ENCODE results near the gene DLEC1. TPM values are rescaled to one million over a fixed set of nuclear protein-coding genes. Genes with fewer than 3 reads are reported as not detected.

The DLEC1 gene
- total and polyA plus RNA-seq, 2 experiments from 2014 or later, result 0.31 to 0.66 TPM

- H3K27me3 ChIP-seq (ENCODE audit: insufficient read depth), result peaks cover 5% of the 10 kb centered on the region
- no peak overlapping the region for H2AFZ ChIP-seq
- H3K36me3 ChIP-seq (ENCODE audit: insufficient read depth), result no peaks in the 10 kb centered on the region; the same call in 1 of the 2 replicates
- no peaks in the 10 kb centered on the region for H3F3A ChIP-seq (replicated peaks; ENCODE audit: low read depth)
- no peak overlapping the region for H3K27ac ChIP-seq (ENCODE audit: low read depth)
- H3K4me1 ChIP-seq (ENCODE audit: insufficient read depth), result no peaks in the 10 kb centered on the region
- H3K4me3 ChIP-seq, result no peak overlapping the region
- no peaks in the 10 kb centered on the region for H3K79me2 ChIP-seq (replicated peaks; ENCODE audit: insufficient read depth)
- DNase-seq (ENCODE audit: low spot score) (no peak), ATAC-seq (no peak)
- Mint-ChIP-seq H3K4me1 (no peaks in the 10 kb centered on the region), H3K27me3 (ENCODE audit: insufficient read depth, low read depth, poor library complexity) (no peaks in the 10 kb centered on the region), H3K4me3 (no peak overlapping the region), H3K36me3 (ENCODE audit: low read depth) (no peaks in the 10 kb centered on the region), H3K27ac (no peak overlapping the region), H3K9me3 (peaks cover 3% of the 10 kb centered on the region; the same call in 1 of the 3 replicates)
- H3K9me2 ChIP-seq (ENCODE audit: insufficient read depth), result no peaks in the 10 kb centered on the region
- TF ChIP-seq CTCF (conservative IDR thresholded peaks at IDR 0.05; ENCODE audit: low read depth in 2 of 2) (no peak), REST (IDR thresholded peaks at IDR 0.05; ENCODE audit: unreplicated experiment) (no peak), STAT1 (IDR thresholded peaks at IDR 0.05; ENCODE audit: unreplicated experiment) (no peak), ZNF331 (CRISPR knock-in tag; IDR thresholded peaks at IDR 0.05; ENCODE audit: low read depth) (no peak), ZNF114 (CRISPR knock-in tag; IDR thresholded peaks at IDR 0.05) (no peak), NANOG (IDR thresholded peaks at IDR 0.05; ENCODE audit: borderline replicate concordance) (no peak), JUNB (IDR thresholded peaks at IDR 0.05; ENCODE audit: unreplicated experiment) (no peak), POLR2AphosphoS5 (IDR thresholded peaks at IDR 0.05; ENCODE audit: low read depth) (no peak), EZH2phosphoT487 (IDR thresholded peaks at IDR 0.05; ENCODE audit: unreplicated experiment) (no peak), ETS1 (IDR thresholded peaks at IDR 0.05) (no peak), CREB1 (CRISPR knock-in tag; IDR thresholded peaks at IDR 0.05; ENCODE audit: low read depth) (no peak), ZNF462 (CRISPR knock-in tag; IDR thresholded peaks at IDR 0.05) (no peak), EZH2 (IDR thresholded peaks at IDR 0.05; ENCODE audit: low read depth, unreplicated experiment) (no peak)
- H4K20me1 ChIP-seq (replicated peaks; ENCODE audit: insufficient read depth), result no peaks in the 10 kb centered on the region
- H3K4me2 ChIP-seq, result no peak overlapping the region
Observed at GRCh38 chr3:38046027-38046426, 7.0 kb downstream of the DLEC1 start.

All from GM23338 (cell line).